ENCODE data around the gene FHL3.
A peak's percentile ranks its signal among the peaks of the same experiment; 100 is the strongest.
"Not testable (repeated sequence)": the region's sequence is repeated elsewhere in the genome, so short reads cannot be mapped to it uniquely, and the experiment has no call there.

Gene FHL3

GRCh38 chr1:38032992-38033391 is 27.7 kb upstream of the FHL3 start:
- not testable (repeated sequence) for DNase-seq

GRCh38 chr1:38031513-38031866 is 26.2 kb upstream of the FHL3 start:
- DNase-seq = no peak

- no peak for DNase-seq
Observed at GRCh38 chr1:38030596-38031512, 25.5 kb upstream of the FHL3 start.

- DNase-seq = peak; percentile 66
Observed at GRCh38 chr1:38029685-38030511, 24.6 kb upstream of the FHL3 start.

GRCh38 chr1:38029081-38029681 is 23.9 kb upstream of the FHL3 start:
- DNase-seq = no peak

GRCh38 chr1:38028671-38029070 is 23.4 kb upstream of the FHL3 start:
- DNase-seq = no peak

GRCh38 chr1:38028105-38028591 is 22.8 kb upstream of the FHL3 start:
- peak; percentile 32 for DNase-seq

- no peak for DNase-seq
Observed at GRCh38 chr1:38027201-38028104, 22.1 kb upstream of the FHL3 start.

- peak; percentile 28 for DNase-seq
Observed at GRCh38 chr1:38026592-38027200, 21.4 kb upstream of the FHL3 start.

GRCh38 chr1:38025664-38026063 is 20.4 kb upstream of the FHL3 start:
- DNase-seq = no peak

GRCh38 chr1:38025233-38025632 is 19.9 kb upstream of the FHL3 start:
- DNase-seq = no peak

- DNase-seq = no peak
Observed at GRCh38 chr1:38022810-38023209, 17.5 kb upstream of the FHL3 start.

GRCh38 chr1:38021969-38022368 is 16.7 kb upstream of the FHL3 start:
- no peak for DNase-seq

- DNase-seq = no peak
Observed at GRCh38 chr1:38020396-38020795, 15.1 kb upstream of the FHL3 start.

- peak; percentile 55 for DNase-seq
Observed at GRCh38 chr1:38018864-38019343, 13.6 kb upstream of the FHL3 start.

GRCh38 chr1:38015978-38016725 is 10.8 kb upstream of the FHL3 start:
- no peak for DNase-seq

GRCh38 chr1:38014724-38015424 is 9.6 kb upstream of the FHL3 start:
- DNase-seq = no peak

- no peak for DNase-seq
Observed at GRCh38 chr1:38014171-38014570, 8.9 kb upstream of the FHL3 start.

GRCh38 chr1:38013227-38013622 is 7.9 kb upstream of the FHL3 start:
- no peak for DNase-seq

Data from CD4-positive, alpha-beta T cell treated with Interleukin-4 for 4 hours (primary cell).